Activated naive CD8-positive, alpha-beta T cell treated with anti-CD3 and anti-CD28 coated beads for 36 hours (primary cell): ENCODE data around the gene DNAJC8. TPM values are rescaled to one million over a fixed set of nuclear protein-coding genes. Genes with fewer than 3 reads are reported as not detected.

Source experiments
- DNase-seq: peaks from one replicate; pipeline ENCODE4 v3.0.0; 2021
- H3K27ac Mint-ChIP-seq: one replicate; pipeline ENCODE4 v1.8.0; 2022; ENCODE audit warnings: mild to moderate bottlenecking, moderate library complexity, mixed read lengths
- H3K27me3 Mint-ChIP-seq: one replicate; pipeline ENCODE4 v1.8.0; 2022; ENCODE audit warnings: mild to moderate bottlenecking, mixed read lengths
- H3K36me3 Mint-ChIP-seq: one replicate; pipeline ENCODE4 v1.8.0; 2021; ENCODE audit warnings: mild to moderate bottlenecking, mixed read lengths
- H3K4me1 Mint-ChIP-seq: one replicate; pipeline ENCODE4 v1.8.0; 2021; ENCODE audit warnings: mixed read lengths
- H3K4me3 Mint-ChIP-seq: one replicate; pipeline ENCODE4 v1.8.0; 2022; ENCODE audit warnings: mild to moderate bottlenecking, moderate library complexity, mixed read lengths
- H3K9me3 Mint-ChIP-seq: one replicate; pipeline ENCODE4 v1.8.0; 2022; ENCODE audit warnings: mixed read lengths
- total RNA-seq, 2 experiments: library from RNA; stranded (reverse); gene quantifications; one replicate each; pipeline ENCODE4 v1.2.3, GENCODE V29; 2021

DNAJC8 gene
- total RNA-seq, 2 experiments from 2014 or later, result 109 to 121 TPM

GRCh38 chr1:28173980-28174297 is 58.9 kb downstream of the DNAJC8 start:
- H3K4me3 Mint-ChIP-seq, result no peak overlapping the region
- DNase-seq, result no peak
- no peak overlapping the region for H3K27ac Mint-ChIP-seq
- H3K4me1 Mint-ChIP-seq, result peaks cover 31% of the 10 kb centered on the region
- H3K27me3 Mint-ChIP-seq, result peaks cover 54% of the 10 kb centered on the region
- H3K36me3 Mint-ChIP-seq, result no peaks in the 10 kb centered on the region
- H3K9me3 Mint-ChIP-seq, result no peaks in the 10 kb centered on the region

GRCh38 chr1:28173151-28173979 is 59.5 kb downstream of the DNAJC8 start:
- no peaks in the 10 kb centered on the region for H3K9me3 Mint-ChIP-seq
- H3K27ac Mint-ChIP-seq, result no peak overlapping the region
- DNase-seq, result no peak
- peaks cover 53% of the 10 kb centered on the region for H3K27me3 Mint-ChIP-seq
- H3K4me3 Mint-ChIP-seq, result no peak overlapping the region
- H3K4me1 Mint-ChIP-seq, result peaks cover 37% of the 10 kb centered on the region
- H3K36me3 Mint-ChIP-seq, result no peaks in the 10 kb centered on the region

- Mint-ChIP-seq H3K27me3 (peaks cover 55% of the 10 kb centered on the region), H3K4me1 (peaks cover 39% of the 10 kb centered on the region), H3K4me3 (peak overlapping the region; percentile 6), H3K36me3 (no peaks in the 10 kb centered on the region), H3K9me3 (no peaks in the 10 kb centered on the region), H3K27ac (peak overlapping the region; percentile 1)
- peak; percentile 38 for DNase-seq
Observed at GRCh38 chr1:28172713-28173150, 60.1 kb downstream of the DNAJC8 start.

GRCh38 chr1:28171246-28171645 is 61.6 kb downstream of the DNAJC8 start:
- Mint-ChIP-seq H3K4me3 (no peak overlapping the region), H3K4me1 (peaks cover 41% of the 10 kb centered on the region), H3K27ac (no peak overlapping the region), H3K27me3 (peaks cover 58% of the 10 kb centered on the region), H3K36me3 (no peaks in the 10 kb centered on the region), H3K9me3 (no peaks in the 10 kb centered on the region)
- DNase-seq, result no peak

GRCh38 chr1:28170001-28170596 is 62.7 kb downstream of the DNAJC8 start:
- no peaks in the 10 kb centered on the region for H3K36me3 Mint-ChIP-seq
- peaks cover 58% of the 10 kb centered on the region for H3K27me3 Mint-ChIP-seq
- no peak overlapping the region for H3K27ac Mint-ChIP-seq
- no peaks in the 10 kb centered on the region for H3K9me3 Mint-ChIP-seq
- no peak for DNase-seq
- no peak overlapping the region for H3K4me3 Mint-ChIP-seq
- peaks cover 41% of the 10 kb centered on the region for H3K4me1 Mint-ChIP-seq

GRCh38 chr1:28163496-28164161 is 69.2 kb downstream of the DNAJC8 start:
- H3K9me3 Mint-ChIP-seq, result no peaks in the 10 kb centered on the region
- H3K36me3 Mint-ChIP-seq, result no peaks in the 10 kb centered on the region
- DNase-seq, result no peak
- H3K27ac Mint-ChIP-seq, result no peak overlapping the region
- no peak overlapping the region for H3K4me3 Mint-ChIP-seq
- H3K4me1 Mint-ChIP-seq, result peaks cover 9% of the 10 kb centered on the region
- H3K27me3 Mint-ChIP-seq, result peaks cover 60% of the 10 kb centered on the region

GRCh38 chr1:28162151-28162550 is 70.7 kb downstream of the DNAJC8 start:
- Mint-ChIP-seq H3K27me3 (peaks cover 50% of the 10 kb centered on the region), H3K9me3 (no peaks in the 10 kb centered on the region), H3K4me1 (peaks cover 3% of the 10 kb centered on the region), H3K36me3 (no peaks in the 10 kb centered on the region), H3K4me3 (no peak overlapping the region), H3K27ac (no peak overlapping the region)
- DNase-seq, result no peak

- Mint-ChIP-seq H3K27ac (no peak overlapping the region), H3K9me3 (no peaks in the 10 kb centered on the region), H3K4me3 (no peak overlapping the region), H3K36me3 (no peaks in the 10 kb centered on the region), H3K4me1 (no peaks in the 10 kb centered on the region), H3K27me3 (peaks cover 46% of the 10 kb centered on the region)
- no peak for DNase-seq
Observed at GRCh38 chr1:28161751-28162150, 71.1 kb downstream of the DNAJC8 start.

GRCh38 chr1:28160782-28161266 is 72.0 kb downstream of the DNAJC8 start:
- Mint-ChIP-seq H3K27ac (no peak overlapping the region), H3K36me3 (no peaks in the 10 kb centered on the region), H3K27me3 (peaks cover 37% of the 10 kb centered on the region), H3K4me1 (no peaks in the 10 kb centered on the region), H3K9me3 (no peaks in the 10 kb centered on the region), H3K4me3 (no peak overlapping the region)
- no peak for DNase-seq

GRCh38 chr1:28159680-28160079 is 73.1 kb downstream of the DNAJC8 start:
- Mint-ChIP-seq H3K36me3 (no peaks in the 10 kb centered on the region), H3K27ac (no peak overlapping the region), H3K27me3 (peaks cover 28% of the 10 kb centered on the region), H3K4me1 (no peaks in the 10 kb centered on the region), H3K9me3 (no peaks in the 10 kb centered on the region), H3K4me3 (no peak overlapping the region)
- no peak for DNase-seq

- H3K4me3 Mint-ChIP-seq, result no peak overlapping the region
- no peak overlapping the region for H3K27ac Mint-ChIP-seq
- no peaks in the 10 kb centered on the region for H3K36me3 Mint-ChIP-seq
- H3K4me1 Mint-ChIP-seq, result no peaks in the 10 kb centered on the region
- DNase-seq, result no peak
- H3K27me3 Mint-ChIP-seq, result peaks cover 28% of the 10 kb centered on the region
- no peaks in the 10 kb centered on the region for H3K9me3 Mint-ChIP-seq
Observed at GRCh38 chr1:28159243-28159642, 73.6 kb downstream of the DNAJC8 start.

GRCh38 chr1:28157894-28158293 is 74.9 kb downstream of the DNAJC8 start:
- Mint-ChIP-seq H3K9me3 (no peaks in the 10 kb centered on the region), H3K27ac (no peak overlapping the region), H3K27me3 (peaks cover 25% of the 10 kb centered on the region), H3K4me3 (no peak overlapping the region), H3K4me1 (no peaks in the 10 kb centered on the region), H3K36me3 (no peaks in the 10 kb centered on the region)
- DNase-seq, result no peak

GRCh38 chr1:28156821-28157220 is 76.0 kb downstream of the DNAJC8 start:
- Mint-ChIP-seq H3K4me1 (no peaks in the 10 kb centered on the region), H3K27me3 (peaks cover 20% of the 10 kb centered on the region), H3K36me3 (no peaks in the 10 kb centered on the region), H3K27ac (no peak overlapping the region), H3K4me3 (no peak overlapping the region), H3K9me3 (no peaks in the 10 kb centered on the region)
- DNase-seq, result no peak

GRCh38 chr1:28155628-28156027 is 77.2 kb downstream of the DNAJC8 start:
- Mint-ChIP-seq H3K27me3 (peaks cover 13% of the 10 kb centered on the region), H3K27ac (no peak overlapping the region), H3K36me3 (peaks cover under 1% of the 10 kb centered on the region), H3K9me3 (no peaks in the 10 kb centered on the region), H3K4me1 (no peaks in the 10 kb centered on the region), H3K4me3 (no peak overlapping the region)
- DNase-seq, result no peak

GRCh38 chr1:28154078-28154594 is 78.7 kb downstream of the DNAJC8 start:
- Mint-ChIP-seq H3K9me3 (no peaks in the 10 kb centered on the region), H3K27ac (no peak overlapping the region), H3K4me3 (no peak overlapping the region), H3K4me1 (no peaks in the 10 kb centered on the region), H3K27me3 (peaks cover 11% of the 10 kb centered on the region), H3K36me3 (peaks cover 9% of the 10 kb centered on the region)
- no peak for DNase-seq
